Smooth muscle cell (in vitro differentiated cells): ENCODE measurements around the gene SELENOO. TPM values are rescaled to one million over a fixed set of nuclear protein-coding genes. Genes with fewer than 3 reads are reported as not detected.

Experiments
- DNase-seq: peaks from one replicate; lab custom pipeline; 2025; ENCODE audit not compliant: unreplicated experiment; lab: John Stamatoyannopoulos, UW
- H2AFZ ChIP-seq: fragments of 200-600 bp; sonication (generic); 2 replicates; pipeline ENCODE4 v1.6.0; 2016; ENCODE audit warnings: antibody characterized with exemption, low read depth, mild to moderate bottlenecking
- H3F3A ChIP-seq: fragments of 200-600 bp; sonication (generic); 2 replicates; pipeline ENCODE4 v1.6.0; 2017; ENCODE audit warnings: antibody characterized with exemption, low read depth
- H3K27ac ChIP-seq: fragments of 200-600 bp; sonication (generic); 2 replicates; pipeline ENCODE4 v1.5.1; 2016; ENCODE audit warnings: low read depth, mild to moderate bottlenecking
- H3K27me3 ChIP-seq: fragments of 200-600 bp; sonication (generic); 2 replicates; pipeline ENCODE4 v1.6.1; 2016; ENCODE audit warnings: low read depth, mild to moderate bottlenecking
- H3K36me3 ChIP-seq: fragments of 200-600 bp; sonication (generic); 2 replicates; pipeline ENCODE4 v1.5.1; 2016; ENCODE audit warnings: low read depth
- H3K4me1 ChIP-seq: fragments of 200-600 bp; sonication (generic); 2 replicates; pipeline ENCODE4 v1.5.1; 2016; ENCODE audit warnings: low read depth
- H3K4me2 ChIP-seq: fragments of 200-600 bp; sonication (generic); 2 replicates; pipeline ENCODE4 v1.6.0; 2016; ENCODE audit warnings: mild to moderate bottlenecking
- H3K4me3 ChIP-seq: fragments of 200-600 bp; sonication (generic); 2 replicates; pipeline ENCODE4 v1.5.1; 2016; ENCODE audit warnings: mild to moderate bottlenecking
- H3K79me2 ChIP-seq: fragments of 200-600 bp; sonication (generic); 2 replicates; pipeline ENCODE4 v1.6.0; 2016; ENCODE audit warnings: low read depth, mild to moderate bottlenecking
- H3K9ac ChIP-seq: fragments of 200-600 bp; sonication (generic); 2 replicates; pipeline ENCODE4 v1.6.0; 2016; ENCODE audit warnings: low read depth
- H3K9me3 ChIP-seq: fragments of 200-600 bp; sonication (generic); replicated peaks from 2 replicates; pipeline ENCODE4 v1.5.1; 2016; ENCODE audit warnings: low read depth
- H4K20me1 ChIP-seq: fragments of 200-600 bp; sonication (generic); 2 replicates; pipeline ENCODE4 v1.6.0; 2016; ENCODE audit warnings: low read depth
- WGBS: methylation state at CpG from one replicate; pipeline ENCODE4 v1.1.7; 2016; ENCODE audit warnings: low lambda C conversion rate; 5-methylcytosine and 5-hydroxymethylcytosine counted together
- polyA plus RNA-seq: library from polyadenylated mRNA; unstranded; fragments of >200 nt; fragmentation: Nextera tagmentation; extraction: Ambion mirVana; gene quantifications from 2 replicates; pipeline ENCODE4 v1.2.1, GENCODE V29; 2016
- total RNA-seq: library from RNA; depleted of rRNA; stranded (reverse); fragments of >200 nt; gene quantifications from 2 replicates; pipeline ENCODE4 v1.2.3, GENCODE V29; 2014
- TF ChIP-seq, protein P1 (sequence below): fragments of 200-600 bp; sonication (generic); IDR thresholded peaks from 2 replicates; pipeline ENCODE4 v1.5.1; 2017; ENCODE audit warnings: borderline replicate concordance, mild to moderate bottlenecking, antibody characterized with exemption; ENCODE audit not compliant: insufficient read depth, poor library complexity, severe bottlenecking

SELENOO gene
- total and polyA plus RNA-seq, 2 experiments from 2014 or later: 9.0 to 21.3 TPM

DNA sequence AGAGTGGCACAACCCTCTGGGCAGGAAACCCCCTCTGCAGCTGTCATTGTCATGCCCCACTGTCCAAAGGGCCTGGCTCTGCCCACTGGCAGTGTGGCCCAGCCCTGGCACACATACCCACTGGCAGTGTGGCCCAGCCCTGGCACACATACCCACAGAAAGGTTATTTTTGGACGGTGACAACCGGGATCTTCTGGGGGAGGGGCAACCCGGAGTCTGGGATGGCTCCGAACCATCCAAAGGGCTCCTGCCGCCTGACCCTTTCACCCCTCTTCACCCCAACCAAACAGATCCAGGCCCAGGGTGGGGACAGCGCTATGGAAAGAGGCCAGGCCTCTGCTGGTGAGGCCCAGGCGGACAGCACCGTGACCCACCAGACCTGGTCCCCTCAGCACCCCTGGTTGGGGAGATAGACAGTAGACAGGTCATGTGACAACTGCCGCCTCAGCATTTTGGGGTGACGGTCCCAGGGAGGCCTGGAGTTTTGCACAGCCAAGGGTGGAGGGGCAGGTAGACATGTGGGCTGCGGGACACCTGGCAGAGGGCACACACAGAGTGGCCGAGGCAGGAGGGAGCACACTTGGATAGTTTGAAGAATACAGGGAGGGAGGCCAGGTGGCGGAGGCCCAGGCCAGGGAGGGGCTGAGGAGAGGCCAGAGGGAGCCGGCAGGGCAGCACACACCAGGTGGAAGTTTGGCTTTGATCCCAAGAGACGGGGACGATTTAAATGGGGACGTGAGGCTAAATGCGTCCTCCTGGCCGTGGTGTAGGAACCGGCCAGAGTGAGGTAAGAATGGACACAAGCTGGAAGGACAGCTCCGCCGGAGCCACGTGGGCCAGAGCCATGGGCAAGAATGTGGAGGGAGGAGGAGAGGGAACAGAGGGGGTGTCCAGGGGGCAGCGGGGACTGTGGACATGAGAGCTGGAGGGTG, 57.8 kb downstream of the SELENOO start:
- DNase-seq: no peak
- Histone ChIP-seq H3K4me2 (no peak overlapping the region), H3K9ac (no peak overlapping the region), H3F3A (no peaks in the 10 kb centered on the region), H3K9me3 (no peaks in the 10 kb centered on the region), H3K4me3 (no peak overlapping the region), H4K20me1 (no peaks in the 10 kb centered on the region), H3K4me1 (peaks cover 8% of the 10 kb centered on the region), H3K36me3 (no peaks in the 10 kb centered on the region), H3K27me3 (no peaks in the 10 kb centered on the region), H2AFZ (no peak overlapping the region), H3K27ac (no peak overlapping the region), H3K79me2 (peaks cover 4% of the 10 kb centered on the region)
- TF ChIP-seq, protein P1, sequence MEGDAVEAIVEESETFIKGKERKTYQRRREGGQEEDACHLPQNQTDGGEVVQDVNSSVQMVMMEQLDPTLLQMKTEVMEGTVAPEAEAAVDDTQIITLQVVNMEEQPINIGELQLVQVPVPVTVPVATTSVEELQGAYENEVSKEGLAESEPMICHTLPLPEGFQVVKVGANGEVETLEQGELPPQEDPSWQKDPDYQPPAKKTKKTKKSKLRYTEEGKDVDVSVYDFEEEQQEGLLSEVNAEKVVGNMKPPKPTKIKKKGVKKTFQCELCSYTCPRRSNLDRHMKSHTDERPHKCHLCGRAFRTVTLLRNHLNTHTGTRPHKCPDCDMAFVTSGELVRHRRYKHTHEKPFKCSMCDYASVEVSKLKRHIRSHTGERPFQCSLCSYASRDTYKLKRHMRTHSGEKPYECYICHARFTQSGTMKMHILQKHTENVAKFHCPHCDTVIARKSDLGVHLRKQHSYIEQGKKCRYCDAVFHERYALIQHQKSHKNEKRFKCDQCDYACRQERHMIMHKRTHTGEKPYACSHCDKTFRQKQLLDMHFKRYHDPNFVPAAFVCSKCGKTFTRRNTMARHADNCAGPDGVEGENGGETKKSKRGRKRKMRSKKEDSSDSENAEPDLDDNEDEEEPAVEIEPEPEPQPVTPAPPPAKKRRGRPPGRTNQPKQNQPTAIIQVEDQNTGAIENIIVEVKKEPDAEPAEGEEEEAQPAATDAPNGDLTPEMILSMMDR: no peak
- WGBS: 93% methylated on average over 24 of the region's 24 CpGs

DNA sequence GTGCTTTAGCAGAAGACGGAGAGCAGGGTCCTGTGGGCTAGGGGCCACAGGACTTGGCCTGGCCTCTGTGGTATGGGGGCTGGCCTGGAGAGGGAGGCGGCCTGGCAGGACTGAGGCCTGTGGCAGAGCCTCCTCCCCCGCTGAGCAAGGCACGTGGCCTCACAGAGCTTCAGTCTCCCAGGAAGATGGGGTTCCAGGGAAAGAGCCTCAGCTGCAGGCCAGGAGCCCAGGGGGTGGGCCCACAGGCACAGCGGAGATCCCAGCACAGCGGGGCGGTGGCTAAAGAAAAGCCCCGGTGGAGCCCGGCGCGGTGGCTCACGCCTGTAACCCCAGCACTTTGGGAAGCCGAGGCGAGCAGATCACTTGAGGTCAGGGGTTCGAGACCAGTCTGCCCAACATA, 58.5 kb downstream of the SELENOO start:
- H3K4me2 ChIP-seq: no peak overlapping the region
- no peak overlapping the region for H2AFZ ChIP-seq
- H3F3A ChIP-seq: no peaks in the 10 kb centered on the region
- H3K9ac ChIP-seq: no peak overlapping the region
- no peak for DNase-seq
- peaks cover 8% of the 10 kb centered on the region for H3K4me1 ChIP-seq
- peaks cover 4% of the 10 kb centered on the region for H3K79me2 ChIP-seq
- TF ChIP-seq, protein P1: no peak
- no peak overlapping the region for H3K27ac ChIP-seq
- WGBS: 94% methylated on average over 14 of the region's 15 CpGs
- no peaks in the 10 kb centered on the region for H3K27me3 ChIP-seq
- no peaks in the 10 kb centered on the region for H4K20me1 ChIP-seq
- H3K4me3 ChIP-seq: no peak overlapping the region
- no peaks in the 10 kb centered on the region for H3K9me3 ChIP-seq
- H3K36me3 ChIP-seq: no peaks in the 10 kb centered on the region

DNA sequence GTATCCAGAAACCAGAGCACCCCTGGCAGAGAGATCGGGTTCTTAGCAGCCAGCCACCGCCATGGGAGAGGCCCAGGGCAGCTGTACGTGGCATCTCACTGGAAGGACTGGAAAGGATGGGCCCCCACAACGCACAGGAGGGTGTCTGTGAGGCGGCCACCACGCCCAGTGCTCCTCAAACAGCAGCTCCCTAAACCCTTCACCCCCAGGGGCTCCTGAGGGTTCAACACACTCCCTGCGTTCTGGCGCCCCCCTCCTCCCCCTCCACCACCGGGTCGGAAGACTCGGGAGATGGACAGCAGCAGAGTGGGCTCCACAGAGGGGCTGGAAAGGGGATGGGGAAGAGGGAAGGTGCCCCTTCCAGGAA, 59.6 kb downstream of the SELENOO start:
- H3K27me3 ChIP-seq: no peaks in the 10 kb centered on the region
- peak overlapping the region; percentile 65 for H3K4me3 ChIP-seq
- H3K79me2 ChIP-seq: peaks cover 4% of the 10 kb centered on the region
- H3K27ac ChIP-seq: no peak overlapping the region
- DNase-seq: no peak
- H2AFZ ChIP-seq: no peak overlapping the region
- H3K4me1 ChIP-seq: peaks cover 8% of the 10 kb centered on the region
- H3F3A ChIP-seq: no peaks in the 10 kb centered on the region
- TF ChIP-seq, protein P1: no peak
- no peak overlapping the region for H3K9ac ChIP-seq
- H3K36me3 ChIP-seq: no peaks in the 10 kb centered on the region
- no peaks in the 10 kb centered on the region for H3K9me3 ChIP-seq
- H3K4me2 ChIP-seq: peak overlapping the region; percentile 95
- 41% methylated on average over 10 of the region's 11 CpGs for WGBS
- no peaks in the 10 kb centered on the region for H4K20me1 ChIP-seq
